MCF 10A (cell line): ENCODE data around the gene SRGAP3. TPM values are rescaled to one million over a fixed set of nuclear protein-coding genes. Genes with fewer than 3 reads are reported as not detected.

Experiments
- BruUV-seq: library from RNA; stranded (reverse); fragments of 400-500 nt; replicated peaks from 2 replicates; lab custom pipeline; 2021; lab: Mats Ljungman, UMichigan
- CTCF ChIA-PET: fragments of 300-600 bp; sonication (Branson Sonifier 250); formaldehyde crosslinking; extraction: SDS; loops from one replicate; lab custom pipeline; 2021; ENCODE audit warnings: antibody characterized with exemption, inconsistent platforms; lab: Yijun Ruan, JAX
- POLR2A ChIA-PET: fragments of 300-600, 350-650 bp; sonication (Branson Sonifier 250); formaldehyde crosslinking; extraction: SDS; loops from one replicate; lab custom pipeline; 2020; ENCODE audit warnings: antibody characterized with exemption, inconsistent platforms; lab: Yijun Ruan, JAX
- DNase-seq: peaks from one replicate; pipeline ENCODE4 v3.0.0-alpha.2; 2018; ENCODE audit not compliant: unreplicated experiment
- H3K27ac Mint-ChIP-seq: one replicate; pipeline ENCODE4 v1.8.0; 2022; ENCODE audit warnings: mild to moderate bottlenecking, low read depth, mixed read lengths; ENCODE audit not compliant: unreplicated experiment
- H3K27me3 Mint-ChIP-seq: one replicate; pipeline ENCODE4 v1.8.0; 2022; ENCODE audit warnings: mixed read lengths; ENCODE audit not compliant: insufficient read depth, unreplicated experiment
- H3K36me3 Mint-ChIP-seq: one replicate; pipeline ENCODE4 v1.8.0; 2022; ENCODE audit warnings: mild to moderate bottlenecking, moderate library complexity, mixed read lengths; ENCODE audit not compliant: insufficient read depth, unreplicated experiment
- H3K4me1 Mint-ChIP-seq: one replicate; pipeline ENCODE4 v1.8.0; 2022; ENCODE audit warnings: mixed read lengths; ENCODE audit not compliant: insufficient read depth, unreplicated experiment
- H3K4me3 Mint-ChIP-seq: one replicate; pipeline ENCODE4 v1.8.0; 2022; ENCODE audit warnings: mild to moderate bottlenecking, moderate library complexity, mixed read lengths; ENCODE audit not compliant: unreplicated experiment
- H3K9me3 Mint-ChIP-seq: one replicate; pipeline ENCODE4 v1.8.0; 2022; ENCODE audit warnings: mixed read lengths; ENCODE audit not compliant: unreplicated experiment
- intact Hi-C: fragments of 100-400 bp; cut with micrococcal nuclease; formaldehyde crosslinking; loops from 2 replicates; pipeline ENCODE4 v1.14.1; 2022
- total RNA-seq: library from RNA; stranded (reverse); gene quantifications from 2 replicates; pipeline ENCODE4 v1.2.3, GENCODE V29; 2022
- TF ChIP-seq, protein P1 (sequence below): fragments of 200-600 bp; IDR thresholded peaks from one replicate; pipeline ENCODE4 v1.8.0; 2022; ENCODE audit warnings: antibody characterized with exemption, mild to moderate bottlenecking; ENCODE audit not compliant: unreplicated experiment

Gene SRGAP3
- total RNA-seq, 1 experiment from 2014 or later = 19.8 TPM

DNA sequence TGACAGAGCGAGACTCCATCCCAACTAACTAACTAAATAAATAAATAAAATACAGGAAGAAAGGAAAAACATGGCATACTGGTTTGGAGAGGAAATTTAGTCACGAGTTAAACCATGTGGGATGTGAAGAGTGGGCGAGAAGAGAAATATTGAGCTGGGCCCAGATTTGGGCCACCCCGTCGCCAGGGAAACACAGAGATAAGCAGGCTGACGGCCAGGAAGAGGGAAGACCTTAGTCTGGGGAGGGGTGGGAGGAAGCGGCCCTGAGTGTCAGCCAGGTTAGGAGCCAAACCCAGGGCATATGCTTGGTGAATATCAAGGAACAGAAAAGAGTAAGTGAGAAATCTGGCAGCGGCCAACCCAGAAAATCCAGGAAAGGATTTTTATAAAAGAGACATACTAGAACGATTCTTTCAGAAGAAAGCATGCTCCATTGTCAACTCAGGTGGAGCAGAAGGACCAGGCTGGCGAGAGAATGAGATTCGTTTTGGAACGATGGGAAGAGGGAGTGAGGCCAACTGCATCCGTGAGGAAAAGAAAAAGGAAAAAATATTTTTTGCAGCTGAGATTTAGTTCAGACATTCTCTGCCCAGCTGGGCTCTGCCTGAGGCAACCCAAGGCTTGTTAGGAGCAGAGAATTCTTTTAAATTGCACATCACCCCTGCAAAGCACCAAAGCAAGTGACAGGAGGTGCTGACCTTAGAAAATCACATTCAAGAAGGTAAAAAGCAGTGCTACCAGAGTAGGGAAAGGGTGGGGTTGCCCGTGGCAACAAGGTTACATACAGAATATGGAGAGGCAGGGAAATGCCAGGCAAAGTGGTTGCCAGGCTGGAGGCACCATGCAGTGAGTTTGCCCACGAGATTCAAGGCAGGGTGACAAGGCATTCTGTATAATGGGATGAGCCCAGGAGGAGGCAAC, 226.9 kb downstream of the SRGAP3 start:
- BruUV-seq = no TSS peak
- Mint-ChIP-seq H3K27me3 (no peaks in the 10 kb centered on the region), H3K36me3 (peaks cover 27% of the 10 kb centered on the region), H3K4me3 (no peak overlapping the region), H3K4me1 (no peaks in the 10 kb centered on the region), H3K9me3 (no peaks in the 10 kb centered on the region), H3K27ac (no peak overlapping the region)
- ChIA-PET CTCF (no interaction called here), POLR2A (no interaction called here)
- intact Hi-C loops = no loop called here
- DNase-seq = no peak
- TF ChIP-seq, protein P1, sequence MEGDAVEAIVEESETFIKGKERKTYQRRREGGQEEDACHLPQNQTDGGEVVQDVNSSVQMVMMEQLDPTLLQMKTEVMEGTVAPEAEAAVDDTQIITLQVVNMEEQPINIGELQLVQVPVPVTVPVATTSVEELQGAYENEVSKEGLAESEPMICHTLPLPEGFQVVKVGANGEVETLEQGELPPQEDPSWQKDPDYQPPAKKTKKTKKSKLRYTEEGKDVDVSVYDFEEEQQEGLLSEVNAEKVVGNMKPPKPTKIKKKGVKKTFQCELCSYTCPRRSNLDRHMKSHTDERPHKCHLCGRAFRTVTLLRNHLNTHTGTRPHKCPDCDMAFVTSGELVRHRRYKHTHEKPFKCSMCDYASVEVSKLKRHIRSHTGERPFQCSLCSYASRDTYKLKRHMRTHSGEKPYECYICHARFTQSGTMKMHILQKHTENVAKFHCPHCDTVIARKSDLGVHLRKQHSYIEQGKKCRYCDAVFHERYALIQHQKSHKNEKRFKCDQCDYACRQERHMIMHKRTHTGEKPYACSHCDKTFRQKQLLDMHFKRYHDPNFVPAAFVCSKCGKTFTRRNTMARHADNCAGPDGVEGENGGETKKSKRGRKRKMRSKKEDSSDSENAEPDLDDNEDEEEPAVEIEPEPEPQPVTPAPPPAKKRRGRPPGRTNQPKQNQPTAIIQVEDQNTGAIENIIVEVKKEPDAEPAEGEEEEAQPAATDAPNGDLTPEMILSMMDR = no peak

DNA sequence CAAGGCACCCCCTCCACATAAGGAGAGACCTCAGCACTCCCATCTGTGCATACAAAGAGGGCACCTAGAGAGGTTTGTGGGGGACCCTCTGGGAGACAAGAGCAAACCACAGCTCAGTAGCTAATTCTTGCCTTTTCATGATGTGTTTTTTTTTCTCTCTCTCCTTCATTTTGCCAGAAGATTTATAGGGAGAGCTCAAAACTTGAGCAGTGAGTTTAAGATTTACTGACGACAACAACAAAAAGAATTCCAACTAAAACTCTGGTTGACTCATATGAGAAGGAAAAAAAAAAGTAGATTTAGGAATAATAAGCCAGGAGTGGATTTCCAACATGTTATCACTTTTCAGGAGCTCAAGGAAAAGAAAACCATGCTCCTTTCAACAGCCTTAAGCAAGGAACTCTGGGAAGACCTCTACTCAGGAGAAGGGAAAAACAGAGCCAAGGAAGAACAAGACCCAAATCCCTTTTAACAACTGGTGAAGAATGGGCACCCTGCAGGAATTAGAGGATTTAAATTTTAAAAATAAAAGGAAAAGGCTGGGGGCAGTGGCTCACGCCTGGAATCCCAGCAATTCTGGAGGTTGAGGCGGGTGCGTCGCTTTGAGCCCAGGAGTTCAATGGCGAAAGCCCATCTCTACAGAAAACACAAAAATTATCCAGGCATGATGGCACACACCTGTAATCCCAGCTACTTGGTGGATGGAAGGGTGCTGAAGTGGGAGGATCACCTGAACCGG, 228.0 kb downstream of the SRGAP3 start:
- Mint-ChIP-seq H3K4me1 (no peaks in the 10 kb centered on the region), H3K27ac (no peak overlapping the region), H3K27me3 (no peaks in the 10 kb centered on the region), H3K36me3 (peaks cover 27% of the 10 kb centered on the region), H3K9me3 (no peaks in the 10 kb centered on the region), H3K4me3 (no peak overlapping the region)
- intact Hi-C loops = no loop called here
- ChIA-PET CTCF (interaction anchor here (0.5 to 0.9 kb wide), 3 partner anchors 9 to 281 kb away, joined by 3 to 6 read pairs (median 3); no protein-coding TSS in a partner anchor), POLR2A (no interaction called here)
- TF ChIP-seq, protein P1 = no peak
- no TSS peak for BruUV-seq
- DNase-seq = no peak

DNA sequence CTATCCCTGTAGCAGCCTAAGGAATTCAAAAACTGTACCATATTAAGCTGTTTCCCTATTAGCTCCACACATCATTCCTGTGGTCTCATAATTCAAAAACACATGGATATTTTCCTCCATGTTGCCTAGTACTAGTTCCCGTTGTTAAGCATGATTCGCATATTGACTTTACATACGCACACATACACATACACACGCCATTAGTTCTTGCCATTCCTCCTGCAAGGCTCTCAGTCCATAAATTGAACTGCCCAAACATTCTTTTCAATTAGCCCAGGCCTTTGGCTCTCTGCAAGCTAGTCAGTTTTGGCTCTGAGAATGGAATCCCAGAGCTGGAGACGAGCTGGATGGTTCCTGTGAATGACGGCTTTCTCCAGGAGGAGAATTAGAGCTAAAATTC, 229.0 kb downstream of the SRGAP3 start:
- ChIA-PET POLR2A (no interaction called here), CTCF (interaction anchor here (0.7 kb wide), 3 partner anchors 44 to 1506 kb away, joined by 3 read pairs; no protein-coding TSS in a partner anchor)
- no TSS peak for BruUV-seq
- Mint-ChIP-seq H3K4me3 (no peak overlapping the region), H3K36me3 (peaks cover 28% of the 10 kb centered on the region), H3K9me3 (no peaks in the 10 kb centered on the region), H3K27ac (no peak overlapping the region), H3K4me1 (no peaks in the 10 kb centered on the region), H3K27me3 (no peaks in the 10 kb centered on the region)
- TF ChIP-seq, protein P1 = no peak
- no peak for DNase-seq
- intact Hi-C loops = no loop called here
